ENCODE results near the gene EXTL2. TPM values are rescaled to one million over a fixed set of nuclear protein-coding genes. Genes with fewer than 3 reads are reported as not detected.

The EXTL2 gene
- total RNA-seq, 1 experiment from 2014 or later, result 21.1 TPM

- Histone ChIP-seq H3K36me3 (ENCODE audit: control insufficient read depth in 1 of 2, insufficient read depth in 2 of 2, low read length in 2 of 2) (no peaks in the 10 kb centered on the region), H3K4me3 (replicated peaks in 1 of 2; ENCODE audit: low read depth in 1 of 2, low read length in 2 of 2) (no peak overlapping the region), H3K27me3 (ENCODE audit: insufficient read depth, low read length) (no peaks in the 10 kb centered on the region), H3K4me1 (ENCODE audit: control insufficient read depth in 1 of 2, insufficient read depth in 2 of 2, low read length in 2 of 2) (no peaks in the 10 kb centered on the region), H3K4me2 (ENCODE audit: low read length) (no peak overlapping the region), H2AFZ (ENCODE audit: low read depth, low read length, poor library complexity, severe bottlenecking) (no peak overlapping the region), H3K9me3 (ENCODE audit: control insufficient read depth in 1 of 2, insufficient read depth in 1 of 2, low read depth in 1 of 2, low read length in 2 of 2) (no peaks in the 10 kb centered on the region), H3K79me2 (ENCODE audit: insufficient read depth, low read length) (no peaks in the 10 kb centered on the region), H4K20me1 (ENCODE audit: insufficient read depth) (no peaks in the 10 kb centered on the region), H3K9ac (ENCODE audit: low read length) (no peak overlapping the region), H3K9me2 (ENCODE audit: insufficient read depth) (no peaks in the 10 kb centered on the region), H3K27ac (ENCODE audit: low read depth, low read length) (no peak overlapping the region)
- POLR2A ChIA-PET, result no interaction called here
- no TSS peak for BruUV-seq (replicated peaks)
- CTCF ChIA-PET, result interaction anchor here (1.5 kb wide), 1 partner anchor 16 kb away, joined by 3 read pairs; no protein-coding TSS in a partner anchor
- intact Hi-C loops (cut with micrococcal nuclease), result no loop called here
- no peak for TF ChIP-seq RAD21 (IDR thresholded peaks at IDR 0.05; ENCODE audit: low read depth)
- TF ChIP-seq CEBPB (IDR thresholded peaks at IDR 0.05; ENCODE audit: low read depth), result no peak
- no peak for TF ChIP-seq EZH2 (IDR thresholded peaks at IDR 0.05)
- TF ChIP-seq ZNF274 (IDR thresholded peaks at IDR 0.05; ENCODE audit: low read depth, low read length), result no peak
- TF ChIP-seq FOSL1 (IDR thresholded peaks at IDR 0.05; ENCODE audit: low read depth), result no peak
- no peak for TF ChIP-seq CBX3 (IDR thresholded peaks at IDR 0.05; ENCODE audit: low read depth)
- TF ChIP-seq, protein P1, sequence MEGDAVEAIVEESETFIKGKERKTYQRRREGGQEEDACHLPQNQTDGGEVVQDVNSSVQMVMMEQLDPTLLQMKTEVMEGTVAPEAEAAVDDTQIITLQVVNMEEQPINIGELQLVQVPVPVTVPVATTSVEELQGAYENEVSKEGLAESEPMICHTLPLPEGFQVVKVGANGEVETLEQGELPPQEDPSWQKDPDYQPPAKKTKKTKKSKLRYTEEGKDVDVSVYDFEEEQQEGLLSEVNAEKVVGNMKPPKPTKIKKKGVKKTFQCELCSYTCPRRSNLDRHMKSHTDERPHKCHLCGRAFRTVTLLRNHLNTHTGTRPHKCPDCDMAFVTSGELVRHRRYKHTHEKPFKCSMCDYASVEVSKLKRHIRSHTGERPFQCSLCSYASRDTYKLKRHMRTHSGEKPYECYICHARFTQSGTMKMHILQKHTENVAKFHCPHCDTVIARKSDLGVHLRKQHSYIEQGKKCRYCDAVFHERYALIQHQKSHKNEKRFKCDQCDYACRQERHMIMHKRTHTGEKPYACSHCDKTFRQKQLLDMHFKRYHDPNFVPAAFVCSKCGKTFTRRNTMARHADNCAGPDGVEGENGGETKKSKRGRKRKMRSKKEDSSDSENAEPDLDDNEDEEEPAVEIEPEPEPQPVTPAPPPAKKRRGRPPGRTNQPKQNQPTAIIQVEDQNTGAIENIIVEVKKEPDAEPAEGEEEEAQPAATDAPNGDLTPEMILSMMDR (IDR thresholded peaks at IDR 0.05 in 2 of 3, conservative IDR thresholded peaks at IDR 0.05 in 1 of 3; ENCODE audit: borderline replicate concordance in 1 of 3, insufficient read depth in 1 of 3, low read depth in 2 of 3, low read length in 2 of 3), result no peak
- TF ChIP-seq ZBTB33 (IDR thresholded peaks at IDR 0.05; ENCODE audit: extremely low read depth, insufficient replicate concordance, low read length), result no peak
- TF ChIP-seq SP1 (IDR thresholded peaks at IDR 0.05; ENCODE audit: low read depth), result no peak
- TF ChIP-seq, protein P2, sequence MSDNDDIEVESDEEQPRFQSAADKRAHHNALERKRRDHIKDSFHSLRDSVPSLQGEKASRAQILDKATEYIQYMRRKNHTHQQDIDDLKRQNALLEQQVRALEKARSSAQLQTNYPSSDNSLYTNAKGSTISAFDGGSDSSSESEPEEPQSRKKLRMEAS (IDR thresholded peaks at IDR 0.05), result no peak
- no peak for TF ChIP-seq YY1 (IDR thresholded peaks at IDR 0.05; ENCODE audit: extremely low read depth, insufficient replicate concordance, low read depth, low read length)
- no peak for TF ChIP-seq EZH2phosphoT487 (IDR thresholded peaks at IDR 0.05; ENCODE audit: borderline replicate concordance)
- TF ChIP-seq ELF1 (IDR thresholded peaks at IDR 0.05; ENCODE audit: borderline replicate concordance, low read depth), result no peak
- no peak for TF ChIP-seq POLR2AphosphoS5 (IDR thresholded peaks at IDR 0.05; ENCODE audit: low read depth, low read length)
- no peak for TF ChIP-seq ZFX (IDR thresholded peaks at IDR 0.05)
- no peak for TF ChIP-seq EGR1 (IDR thresholded peaks at IDR 0.05; ENCODE audit: low read depth)
- DNase-seq (ENCODE audit: low read depth, low spot score), result no peak
- no peak for ATAC-seq
- RAD21 ChIA-PET (ENCODE audit: low non-redundant PET in 1 of 2, low total read pairs in 2 of 2, uncharacterized antibody in 2 of 2, unreplicated experiment in 2 of 2), result no interaction called here
Observed at GRCh38 chr1:100852976-100853375, 41.7 kb downstream of the EXTL2 start.
